ENCODE data around the gene NR2C1. TPM values are rescaled to one million over a fixed set of nuclear protein-coding genes. Genes with fewer than 3 reads are reported as not detected.
"Not testable (repeated sequence)": the region's sequence is repeated elsewhere in the genome, so short reads cannot be mapped to it uniquely, and the experiment has no call there.

The NR2C1 gene
- total RNA-seq, 4 donors from 2014 or later = 56.7 to 114 (median 80.1) TPM

- no peaks in the 10 kb centered on the region for H3K27me3 ChIP-seq
- H3K4me1 ChIP-seq = no peaks in the 10 kb centered on the region
- no peak overlapping the region for H3K4me3 ChIP-seq
- DNase-seq = no peak
- TF ChIP-seq, protein P1, sequence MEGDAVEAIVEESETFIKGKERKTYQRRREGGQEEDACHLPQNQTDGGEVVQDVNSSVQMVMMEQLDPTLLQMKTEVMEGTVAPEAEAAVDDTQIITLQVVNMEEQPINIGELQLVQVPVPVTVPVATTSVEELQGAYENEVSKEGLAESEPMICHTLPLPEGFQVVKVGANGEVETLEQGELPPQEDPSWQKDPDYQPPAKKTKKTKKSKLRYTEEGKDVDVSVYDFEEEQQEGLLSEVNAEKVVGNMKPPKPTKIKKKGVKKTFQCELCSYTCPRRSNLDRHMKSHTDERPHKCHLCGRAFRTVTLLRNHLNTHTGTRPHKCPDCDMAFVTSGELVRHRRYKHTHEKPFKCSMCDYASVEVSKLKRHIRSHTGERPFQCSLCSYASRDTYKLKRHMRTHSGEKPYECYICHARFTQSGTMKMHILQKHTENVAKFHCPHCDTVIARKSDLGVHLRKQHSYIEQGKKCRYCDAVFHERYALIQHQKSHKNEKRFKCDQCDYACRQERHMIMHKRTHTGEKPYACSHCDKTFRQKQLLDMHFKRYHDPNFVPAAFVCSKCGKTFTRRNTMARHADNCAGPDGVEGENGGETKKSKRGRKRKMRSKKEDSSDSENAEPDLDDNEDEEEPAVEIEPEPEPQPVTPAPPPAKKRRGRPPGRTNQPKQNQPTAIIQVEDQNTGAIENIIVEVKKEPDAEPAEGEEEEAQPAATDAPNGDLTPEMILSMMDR (IDR thresholded peaks at IDR 0.05) = no peak
- TF ChIP-seq POLR2A (IDR thresholded peaks at IDR 0.05) = no peak
- no peak overlapping the region for H3K27ac ChIP-seq
- intact Hi-C loops (cut with DNase I; ENCODE audit: low total_unique reads) = no loop called here
- no peaks in the 10 kb centered on the region for H3K9me3 ChIP-seq
- no peaks in the 10 kb centered on the region for H3K36me3 ChIP-seq
These were observed 75.7 kb downstream of the NR2C1 start for GRCh38 chr12:94997726-94998125.

GRCh38 chr12:94997061-94997460 lies 76.4 kb downstream of the NR2C1 start:
- Histone ChIP-seq H3K27ac (no peak overlapping the region), H3K36me3 (no peaks in the 10 kb centered on the region), H3K27me3 (no peaks in the 10 kb centered on the region), H3K9me3 (no peaks in the 10 kb centered on the region), H3K4me3 (no peak overlapping the region), H3K4me1 (no peaks in the 10 kb centered on the region)
- TF ChIP-seq, protein P1 (IDR thresholded peaks at IDR 0.05) = no peak
- TF ChIP-seq POLR2A (IDR thresholded peaks at IDR 0.05) = no peak
- DNase-seq = no peak
- intact Hi-C loops (cut with DNase I; ENCODE audit: low total_unique reads) = no loop called here

- TF ChIP-seq, protein P1 (IDR thresholded peaks at IDR 0.05) = no peak
- TF ChIP-seq POLR2A (IDR thresholded peaks at IDR 0.05) = no peak
- Histone ChIP-seq H3K36me3 (no peaks in the 10 kb centered on the region), H3K9me3 (no peaks in the 10 kb centered on the region), H3K4me3 (no peak overlapping the region), H3K27ac (no peak overlapping the region), H3K27me3 (no peaks in the 10 kb centered on the region), H3K4me1 (no peaks in the 10 kb centered on the region)
- intact Hi-C loops (cut with DNase I; ENCODE audit: low total_unique reads) = no loop called here
- no peak for DNase-seq
These were observed 79.1 kb downstream of the NR2C1 start for GRCh38 chr12:94994312-94994711.

DNA sequence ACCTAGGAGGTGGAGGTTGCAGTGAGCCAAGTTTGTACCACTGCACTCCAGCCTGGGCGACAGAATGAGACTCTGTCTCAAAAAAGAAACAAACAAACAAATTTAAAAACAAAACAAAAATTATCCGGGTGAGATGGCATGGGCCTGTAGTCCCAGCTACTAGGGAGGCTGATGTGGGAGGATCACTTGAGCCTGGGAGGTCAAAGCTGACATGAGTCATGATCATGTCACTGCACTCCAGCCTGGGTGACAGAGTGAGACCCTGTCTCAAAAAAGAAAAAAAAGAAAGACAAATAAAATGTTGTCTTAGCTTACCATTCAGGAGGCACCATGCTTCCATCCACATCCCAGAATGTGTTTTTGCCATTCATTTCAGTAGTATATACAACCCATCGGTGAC lies 79.6 kb downstream of the NR2C1 start:
- intact Hi-C loops (cut with DNase I; ENCODE audit: low total_unique reads); H3K27ac ChIP-seq; H3K4me3 ChIP-seq; H3K27me3 ChIP-seq; H3K36me3 ChIP-seq; H3K9me3 ChIP-seq; H3K4me1 ChIP-seq; DNase-seq: not testable (repeated sequence)

DNA sequence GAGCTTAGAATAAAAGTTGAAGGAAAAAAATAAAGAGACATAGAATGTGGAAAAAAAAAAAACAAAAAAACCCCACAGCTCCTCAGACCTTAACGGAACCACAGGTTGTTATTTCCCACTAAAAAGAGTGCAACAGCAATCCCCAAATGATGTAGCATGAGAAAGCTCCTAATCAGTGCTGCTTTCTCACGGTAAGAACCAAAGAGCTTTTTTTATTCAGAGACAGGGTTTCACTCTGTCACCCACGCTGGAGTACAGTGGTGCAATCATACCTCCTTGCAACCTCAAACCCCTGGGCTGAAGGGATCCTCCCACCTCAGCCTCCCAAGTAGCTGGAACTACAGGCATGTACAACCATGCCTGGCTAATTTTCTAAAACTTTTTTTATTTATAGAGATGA lies 83.2 kb downstream of the NR2C1 start:
- TF ChIP-seq, protein P1 (IDR thresholded peaks at IDR 0.05) = no peak
- no peak for TF ChIP-seq POLR2A (IDR thresholded peaks at IDR 0.05)
- intact Hi-C loops (cut with DNase I; ENCODE audit: low total_unique reads) = no loop called here
- H3K36me3 ChIP-seq = no peaks in the 10 kb centered on the region

GRCh38 chr12:94988471-94988870 lies 84.9 kb downstream of the NR2C1 start:
- H3K27me3 ChIP-seq = no peaks in the 10 kb centered on the region
- no peak for DNase-seq
- no peaks in the 10 kb centered on the region for H3K36me3 ChIP-seq
- TF ChIP-seq, protein P1 (IDR thresholded peaks at IDR 0.05) = no peak
- no peak for TF ChIP-seq POLR2A (IDR thresholded peaks at IDR 0.05)
- intact Hi-C loops (cut with DNase I; ENCODE audit: low total_unique reads) = no loop called here
- H3K4me1 ChIP-seq = no peaks in the 10 kb centered on the region
- H3K27ac ChIP-seq = no peak overlapping the region
- no peak overlapping the region for H3K4me3 ChIP-seq
- H3K9me3 ChIP-seq = no peaks in the 10 kb centered on the region

More for the DNA sequence above, 83.2 kb downstream of the NR2C1 start:
- DNase-seq = no peak
- H3K27me3 ChIP-seq = no peaks in the 10 kb centered on the region
- H3K4me3 ChIP-seq = no peak overlapping the region
- H3K27ac ChIP-seq = no peak overlapping the region
- no peaks in the 10 kb centered on the region for H3K4me1 ChIP-seq
- no peaks in the 10 kb centered on the region for H3K9me3 ChIP-seq
